KMS-11 (cell line): ENCODE results near the gene DNAJB1.
A peak's percentile ranks its signal among the peaks of the same experiment; 100 is the strongest.

Experiments used
- H2AFZ ChIP-seq: fragments of 200-600 bp; sonication (generic); 2 replicates; pipeline ENCODE4 v1.6.1; 2016; ENCODE audit warnings: antibody characterized with exemption, mixed run types, low read depth
- H3K27ac ChIP-seq: fragments of 200-600 bp; sonication (generic); 2 replicates; pipeline ENCODE4 v1.6.1; 2016; ENCODE audit warnings: mild to moderate bottlenecking, mixed run types
- H3K27me3 ChIP-seq: fragments of 200-600 bp; sonication (generic); 2 replicates; pipeline ENCODE4 v1.6.1; 2017; ENCODE audit warnings: mild to moderate bottlenecking, low read depth, mixed run types, moderate library complexity; ENCODE audit not compliant: insufficient read depth
- H3K36me3 ChIP-seq: fragments of 200-600 bp; sonication (generic); 2 replicates; pipeline ENCODE4 v1.6.1; 2017; ENCODE audit warnings: mild to moderate bottlenecking, mixed run types; ENCODE audit not compliant: insufficient read depth
- H3K4me1 ChIP-seq: fragments of 200-600 bp; sonication (generic); 2 replicates; pipeline ENCODE4 v1.6.1; 2016; ENCODE audit warnings: mild to moderate bottlenecking, low read depth, mixed run types; ENCODE audit not compliant: poor library complexity, severe bottlenecking
- H3K4me2 ChIP-seq: fragments of 200-600 bp; sonication (generic); 2 replicates; pipeline ENCODE4 v1.7.0; 2016; ENCODE audit warnings: mild to moderate bottlenecking, mixed run types
- H3K4me3 ChIP-seq: fragments of 200-600 bp; sonication (generic); IDR thresholded peaks from 2 replicates; pipeline ENCODE4 v1.6.1; 2017; ENCODE audit warnings: low read depth, low read length, mixed read lengths; ENCODE audit not compliant: insufficient read depth
- H3K79me2 ChIP-seq: fragments of 200-600 bp; sonication (generic); 2 replicates; pipeline ENCODE4 v1.6.1; 2016; ENCODE audit warnings: low read depth, mixed run types; ENCODE audit not compliant: insufficient read depth
- H3K9ac ChIP-seq: fragments of 200-600 bp; sonication (generic); 2 replicates; pipeline ENCODE4 v1.6.1; 2016; ENCODE audit warnings: mild to moderate bottlenecking, mixed run types
- H4K20me1 ChIP-seq: fragments of 200-600 bp; sonication (generic); 2 replicates; pipeline ENCODE4 v1.6.1; 2016; ENCODE audit warnings: mild to moderate bottlenecking, mixed run types; ENCODE audit not compliant: insufficient read depth
- TF ChIP-seq, protein P1 (sequence below): fragments of 200-600 bp; sonication (generic); conservative IDR thresholded peaks from 2 replicates; pipeline ENCODE4 v1.6.1; 2017; ENCODE audit warnings: low read depth, mild to moderate bottlenecking, antibody characterized with exemption, low read length, moderate library complexity, mixed read lengths

DNAJB1 gene

DNA sequence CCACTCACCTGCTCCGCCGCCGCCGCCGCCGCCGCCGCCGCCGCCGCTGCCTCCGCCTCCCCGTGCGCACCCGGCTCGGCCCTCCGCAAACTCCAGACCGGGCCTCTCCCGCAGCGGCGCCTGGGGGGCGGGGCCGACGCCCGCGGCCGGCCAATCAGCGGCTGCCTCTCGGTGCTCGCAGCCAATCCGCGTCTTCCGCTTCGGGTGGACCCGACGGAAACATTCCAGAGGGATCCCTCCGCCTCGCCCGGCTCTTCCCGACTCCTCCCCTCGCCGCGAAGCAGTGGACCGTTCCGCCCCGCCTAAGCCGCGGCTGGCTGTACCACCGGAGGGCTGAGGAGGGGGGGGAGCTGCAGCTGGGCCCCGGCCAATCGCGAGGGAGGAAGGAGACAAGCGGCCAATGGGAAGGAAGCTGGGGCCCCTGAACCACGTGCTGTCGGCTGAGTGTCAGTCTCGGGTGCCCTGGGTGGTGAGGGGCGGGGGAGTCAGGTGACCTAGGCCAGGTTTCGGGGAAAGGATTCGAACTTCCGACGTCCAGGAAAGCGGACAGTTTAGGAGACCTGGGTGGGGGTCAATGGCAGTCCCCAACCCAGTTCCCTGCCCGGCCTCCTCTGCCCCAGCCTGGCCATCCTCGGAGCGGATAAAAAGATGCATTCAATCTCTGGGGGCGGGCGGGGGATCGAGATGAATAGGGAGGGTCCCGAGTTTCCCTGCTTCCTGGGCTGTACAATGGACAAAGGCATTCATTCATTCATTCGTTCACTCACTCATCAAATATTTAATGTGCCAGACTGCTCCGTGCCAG lies 22.0 kb downstream of the DNAJB1 start, which contains the start of gene GIPC1:
Gene GIPC1 (minus strand): TSS at position 99 of the 805 bp plus-strand sequence. CDS start 13,151 bp downstream, outside the sequence.
- H3K27me3 ChIP-seq: no peaks in the 10 kb centered on the region
- peak within 1 kb of the TSS; percentile 85 for H2AFZ ChIP-seq
- peak within 1 kb of the TSS; percentile 66 for H3K4me2 ChIP-seq
- no peaks in the 10 kb centered on the region for H3K36me3 ChIP-seq
- no peak within 1 kb of the TSS for H3K4me3 ChIP-seq
- peaks cover 6% of the 10 kb centered on the region for H3K4me1 ChIP-seq
- H3K27ac ChIP-seq: no peak within 1 kb of the TSS; the same call in 1 of the 2 replicates
- TF ChIP-seq, protein P1, sequence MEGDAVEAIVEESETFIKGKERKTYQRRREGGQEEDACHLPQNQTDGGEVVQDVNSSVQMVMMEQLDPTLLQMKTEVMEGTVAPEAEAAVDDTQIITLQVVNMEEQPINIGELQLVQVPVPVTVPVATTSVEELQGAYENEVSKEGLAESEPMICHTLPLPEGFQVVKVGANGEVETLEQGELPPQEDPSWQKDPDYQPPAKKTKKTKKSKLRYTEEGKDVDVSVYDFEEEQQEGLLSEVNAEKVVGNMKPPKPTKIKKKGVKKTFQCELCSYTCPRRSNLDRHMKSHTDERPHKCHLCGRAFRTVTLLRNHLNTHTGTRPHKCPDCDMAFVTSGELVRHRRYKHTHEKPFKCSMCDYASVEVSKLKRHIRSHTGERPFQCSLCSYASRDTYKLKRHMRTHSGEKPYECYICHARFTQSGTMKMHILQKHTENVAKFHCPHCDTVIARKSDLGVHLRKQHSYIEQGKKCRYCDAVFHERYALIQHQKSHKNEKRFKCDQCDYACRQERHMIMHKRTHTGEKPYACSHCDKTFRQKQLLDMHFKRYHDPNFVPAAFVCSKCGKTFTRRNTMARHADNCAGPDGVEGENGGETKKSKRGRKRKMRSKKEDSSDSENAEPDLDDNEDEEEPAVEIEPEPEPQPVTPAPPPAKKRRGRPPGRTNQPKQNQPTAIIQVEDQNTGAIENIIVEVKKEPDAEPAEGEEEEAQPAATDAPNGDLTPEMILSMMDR: no peak
- H3K9ac ChIP-seq: peak within 1 kb of the TSS; percentile 56; the same call in 1 of the 2 replicates
- no peaks in the 10 kb centered on the region for H4K20me1 ChIP-seq
- no peaks in the 10 kb centered on the region for H3K79me2 ChIP-seq

DNA sequence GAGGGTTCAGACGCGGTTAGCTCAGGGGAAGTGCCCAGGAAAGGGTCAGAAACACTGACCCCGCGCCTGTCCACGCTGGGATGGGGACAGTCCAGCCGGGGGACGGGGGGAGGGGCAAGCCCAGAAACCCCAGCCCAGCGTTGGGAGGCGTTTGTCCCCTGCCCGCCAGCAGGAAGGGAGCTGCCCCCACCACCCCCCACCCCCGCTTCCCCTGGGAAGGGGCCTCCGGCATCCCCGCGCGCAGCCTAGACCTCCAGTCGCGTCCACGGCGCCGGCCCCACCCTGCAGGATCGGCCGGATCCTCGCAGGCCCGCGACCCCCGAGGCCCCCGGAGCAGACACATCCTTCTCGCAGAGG lies 22.5 kb downstream of the DNAJB1 start:
- Histone ChIP-seq H3K27me3 (no peaks in the 10 kb centered on the region), H2AFZ (peak overlapping the region; percentile 85), H3K27ac (no peak overlapping the region), H3K4me2 (peak overlapping the region; percentile 66), H3K9ac (no peak overlapping the region; the same call in 1 of the 2 replicates), H3K4me3 (no peak overlapping the region), H3K79me2 (no peaks in the 10 kb centered on the region), H3K4me1 (peaks cover 6% of the 10 kb centered on the region), H4K20me1 (no peaks in the 10 kb centered on the region), H3K36me3 (no peaks in the 10 kb centered on the region)
- TF ChIP-seq, protein P1: no peak

DNA sequence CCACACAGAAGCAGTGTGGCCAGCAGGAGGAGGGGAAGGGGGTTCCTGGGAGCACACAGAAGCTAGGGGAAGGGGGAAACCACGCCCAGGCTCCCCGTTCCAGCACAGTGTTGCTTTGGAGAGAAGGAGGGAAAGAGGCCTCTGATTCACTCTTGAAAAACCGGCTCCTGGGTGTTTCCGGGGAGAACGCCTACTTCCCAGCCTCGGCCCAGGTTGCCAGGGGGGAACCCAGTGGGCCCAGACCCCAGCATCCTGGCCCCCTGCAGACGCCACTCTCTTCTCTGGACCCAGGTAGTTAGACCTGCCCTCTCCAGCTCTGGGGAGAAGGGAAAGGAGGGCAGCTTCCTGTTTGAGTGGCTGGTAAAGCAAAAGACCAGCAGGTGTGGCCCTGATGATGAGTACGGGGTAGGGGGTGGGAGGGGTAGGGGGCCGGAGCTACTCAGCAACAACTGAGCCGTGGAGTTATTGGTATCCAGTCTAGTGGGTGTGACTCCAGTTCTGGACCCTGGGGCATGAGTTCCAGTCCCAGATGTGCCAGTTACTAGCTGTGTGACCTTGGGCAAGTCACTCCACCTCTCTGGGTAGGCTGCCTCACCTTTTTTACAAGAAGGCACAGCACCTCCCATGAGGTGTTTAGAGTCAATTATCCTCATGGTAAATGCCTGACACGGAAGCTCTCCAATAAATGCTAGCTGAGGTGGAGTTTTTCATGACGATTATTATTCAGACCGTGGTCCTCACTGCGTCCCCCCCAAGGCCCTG lies 23.1 kb downstream of the DNAJB1 start:
- Histone ChIP-seq H2AFZ (peak overlapping the region; percentile 85), H3K4me3 (no peak overlapping the region), H3K36me3 (no peaks in the 10 kb centered on the region), H3K27me3 (no peaks in the 10 kb centered on the region), H3K4me2 (peak overlapping the region; percentile 66), H3K4me1 (peaks cover 6% of the 10 kb centered on the region), H3K79me2 (no peaks in the 10 kb centered on the region), H3K9ac (no peak overlapping the region; the same call in 1 of the 2 replicates), H4K20me1 (no peaks in the 10 kb centered on the region), H3K27ac (no peak overlapping the region)
- TF ChIP-seq, protein P1: no peak

DNA sequence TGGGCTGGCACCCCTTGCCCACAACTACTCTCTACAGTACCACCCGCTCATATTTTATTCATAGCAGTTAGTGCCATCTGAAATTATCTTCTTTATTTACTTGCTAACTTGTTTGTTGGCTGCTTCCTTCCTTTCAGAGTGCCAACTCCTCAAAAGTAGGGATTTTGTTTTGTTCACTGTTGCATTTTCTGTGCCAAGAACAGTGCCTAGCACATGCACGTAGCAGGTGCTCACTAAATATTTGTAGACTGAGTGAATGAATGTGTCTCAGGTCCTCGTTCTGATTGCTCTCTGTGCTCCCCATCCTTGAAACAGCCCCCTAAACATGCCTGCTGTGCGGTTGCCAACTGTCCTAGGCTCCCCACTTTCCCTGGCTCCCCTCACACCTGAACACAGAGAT lies 23.8 kb downstream of the DNAJB1 start:
- Histone ChIP-seq H3K9ac (no peak overlapping the region), H3K4me3 (no peak overlapping the region), H3K27ac (no peak overlapping the region)

More for the DNA sequence above, 23.8 kb downstream of the DNAJB1 start:
- H3K4me2 ChIP-seq: no peak overlapping the region
- TF ChIP-seq, protein P1: no peak
- H3K27me3 ChIP-seq: no peaks in the 10 kb centered on the region
- no peaks in the 10 kb centered on the region for H3K79me2 ChIP-seq
- H3K36me3 ChIP-seq: no peaks in the 10 kb centered on the region
- H3K4me1 ChIP-seq: peaks cover 6% of the 10 kb centered on the region
- no peak overlapping the region for H2AFZ ChIP-seq
- H4K20me1 ChIP-seq: no peaks in the 10 kb centered on the region
